H1 (cell line): ENCODE results near the gene ATP6V0D1. TPM values are rescaled to one million over a fixed set of nuclear protein-coding genes. Genes with fewer than 3 reads are reported as not detected.

Experiments
- PHF8 ChIP-seq: fragments of 200-600 bp; sonication (generic); conservative IDR thresholded peaks from 2 replicates; pipeline ENCODE4 v1.7.1; 2012; ENCODE audit warnings: low read depth, mild to moderate bottlenecking, inconsistent platforms, low read length, moderate library complexity
- polyA plus RNA-seq, 7 experiments: library from polyadenylated mRNA; depleted of rRNA in 3 of 7; stranded (reverse) in 5 of 7; unstranded in 2 of 7; fragments of >200 nt in 5 of 7; fragments of 200-250 nt in 2 of 7; gene quantifications; 1 replicate in 5 of 7; 2 replicates in 1 of 7; 4 replicates in 1 of 7; pipeline versions ENCODE4 v1.2.1 to v1.2.3, GENCODE V29; 2011 to 2013; ENCODE audit warnings: missing spikeins in 2 of 7, mixed read lengths in 2 of 7
- total RNA-seq: library from RNA; stranded (reverse); fragmentation: NEBNext Ultra II Directional; extraction: Animal tissue kit (Norgen Biotek cat#: 25700); gene quantifications from 2 replicates; pipeline ENCODE4 v1.2.1, GENCODE V29; 2021

The ATP6V0D1 gene
- total and polyA plus RNA-seq, 2 of the 8 experiments (the other 6 are each of a cell fraction or from before 2014, with no cell fraction given), result 47.3 to 134 TPM

GRCh38 chr16:67396159-67397035 is 84.6 kb downstream of the ATP6V0D1 start (continued):
- no peak for TF ChIP-seq PHF8
- TF ChIP-seq, all 59 proteins: peak for 6
